ENCODE data around the gene ZFAND3. TPM values are rescaled to one million over a fixed set of nuclear protein-coding genes. Genes with fewer than 3 reads are reported as not detected.

The ZFAND3 gene
- polyA plus RNA-seq, 1 donor (not counting 4 experiments of a cell fraction or from before 2014, with no cell fraction given): 19.6 TPM

GRCh38 chr6:37814374-37814773 is 5.2 kb upstream of the ZFAND3 start:
- Histone ChIP-seq H3K9me1 (ENCODE audit: control insufficient read depth, extremely low read depth, insufficient read depth, low read length) (no peaks in the 10 kb centered on the region), H3K9me3 (ENCODE audit: control insufficient read depth, low read depth, low read length) (no peaks in the 10 kb centered on the region), H3K27me3 (ENCODE audit: control insufficient read depth, extremely low read depth, insufficient read depth, low read length) (no peaks in the 10 kb centered on the region), H3K36me3 (ENCODE audit: control insufficient read depth in 2 of 2, extremely low read depth in 1 of 2, insufficient read depth in 2 of 2, low read length in 2 of 2) (no peaks in the 10 kb centered on the region), H3K4me2 (ENCODE audit: control insufficient read depth, extremely low read depth, insufficient read depth, low read depth, low read length) (no peak overlapping the region), H3K27ac (ENCODE audit: control insufficient read depth, insufficient read depth, low read length) (no peak overlapping the region), H3K4me1 (ENCODE audit: control insufficient read depth, extremely low read depth, insufficient read depth, low read length) (peaks cover 6% of the 10 kb centered on the region), H2AFZ (ENCODE audit: control insufficient read depth, low read length) (no peak overlapping the region), H3K79me2 (ENCODE audit: control insufficient read depth, insufficient read depth, low read length) (no peaks in the 10 kb centered on the region), H4K20me1 (ENCODE audit: control insufficient read depth, extremely low read depth, insufficient read depth, low read length) (no peaks in the 10 kb centered on the region), H3K9ac (ENCODE audit: control insufficient read depth, extremely low read depth, insufficient read depth, low read length) (no peak overlapping the region), H3K4me3 (ENCODE audit: control insufficient read depth in 2 of 3, extremely low read depth in 1 of 3, insufficient read depth in 2 of 3, low read depth in 1 of 3, low read length in 3 of 3) (no peak overlapping the region)
- dilution Hi-C loops (cut with MboI; ENCODE audit: extremely low pct_ligation_motif_present, low sequenced_read_pairs): no loop called here
- DNase-seq (ENCODE audit: low read depth, low spot score) (no peak), FAIRE-seq (no peak)
- TF ChIP-seq EZH2 (IDR thresholded peaks at IDR 0.05; ENCODE audit: low read length) (no peak), CTCF (optimal IDR thresholded peaks at IDR 0.05 in 1 of 3, IDR thresholded peaks at IDR 0.05 in 1 of 3, conservative IDR thresholded peaks at IDR 0.05 in 1 of 3; ENCODE audit: extremely low read depth in 1 of 3, insufficient read depth in 2 of 3, low read length in 3 of 3) (no peak)

- Histone ChIP-seq H3K36me3 (ENCODE audit: control insufficient read depth in 2 of 2, extremely low read depth in 1 of 2, insufficient read depth in 2 of 2, low read length in 2 of 2) (peaks cover 0 to 2% of the 10 kb centered on the region in 2 experiments), H3K27ac (ENCODE audit: control insufficient read depth, insufficient read depth, low read length) (no peak overlapping the region), H2AFZ (ENCODE audit: control insufficient read depth, low read length) (no peak overlapping the region), H3K9me3 (ENCODE audit: control insufficient read depth, low read depth, low read length) (no peaks in the 10 kb centered on the region), H3K9ac (ENCODE audit: control insufficient read depth, extremely low read depth, insufficient read depth, low read length) (no peak overlapping the region), H3K4me3 (ENCODE audit: control insufficient read depth in 2 of 3, extremely low read depth in 1 of 3, insufficient read depth in 2 of 3, low read depth in 1 of 3, low read length in 3 of 3) (no peak overlapping the region), H3K9me1 (ENCODE audit: control insufficient read depth, extremely low read depth, insufficient read depth, low read length) (no peaks in the 10 kb centered on the region), H4K20me1 (ENCODE audit: control insufficient read depth, extremely low read depth, insufficient read depth, low read length) (peaks cover under 1% of the 10 kb centered on the region), H3K79me2 (ENCODE audit: control insufficient read depth, insufficient read depth, low read length) (peaks cover 17% of the 10 kb centered on the region), H3K4me2 (ENCODE audit: control insufficient read depth, extremely low read depth, insufficient read depth, low read depth, low read length) (no peak overlapping the region), H3K27me3 (ENCODE audit: control insufficient read depth, extremely low read depth, insufficient read depth, low read length) (no peaks in the 10 kb centered on the region), H3K4me1 (ENCODE audit: control insufficient read depth, extremely low read depth, insufficient read depth, low read length) (peaks cover 16% of the 10 kb centered on the region)
- DNase-seq (ENCODE audit: low read depth, low spot score) (no peak), FAIRE-seq (no peak)
- dilution Hi-C loops (cut with MboI; ENCODE audit: extremely low pct_ligation_motif_present, low sequenced_read_pairs): no loop called here
- no peak for TF ChIP-seq CTCF (optimal IDR thresholded peaks at IDR 0.05 in 1 of 3, IDR thresholded peaks at IDR 0.05 in 1 of 3, conservative IDR thresholded peaks at IDR 0.05 in 1 of 3; ENCODE audit: extremely low read depth in 1 of 3, insufficient read depth in 2 of 3, low read length in 3 of 3)
- no peak for TF ChIP-seq EZH2 (IDR thresholded peaks at IDR 0.05; ENCODE audit: low read length)
Measured at GRCh38 chr6:37816599-37817375, 2.7 kb upstream of the ZFAND3 start.

All from keratinocyte (primary cell).